ENCODE results near the gene KLF13. TPM values are rescaled to one million over a fixed set of nuclear protein-coding genes. Genes with fewer than 3 reads are reported as not detected.
A peak's percentile ranks its signal among the peaks of the same experiment; 100 is the strongest.

Gene KLF13
- total and polyA plus RNA-seq, 9 donors: 32.1 to 42.2 (median 35.6) TPM

DNA sequence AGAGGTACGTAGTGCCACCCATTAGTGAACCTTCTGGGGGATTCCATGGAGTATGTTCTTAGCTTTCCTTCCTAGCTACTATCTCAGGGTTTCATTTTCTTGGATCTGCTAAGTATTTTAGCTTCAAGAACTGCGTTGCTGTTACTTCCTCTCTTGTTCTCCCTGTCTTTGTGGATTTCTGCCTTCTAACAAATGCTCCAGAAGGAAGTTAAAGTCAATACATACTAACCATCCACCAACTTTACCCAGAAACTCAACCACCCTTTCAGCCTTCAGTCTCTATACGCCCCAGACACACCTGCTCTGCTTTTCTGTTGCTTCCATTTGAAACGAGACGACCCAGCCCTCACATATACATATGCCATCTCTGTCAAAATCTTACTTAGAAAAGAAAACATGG is 2.4 kb upstream of the KLF13 start:
- Histone ChIP-seq H3K9me3 (replicated peaks; ENCODE audit: control insufficient read depth, low read depth, low read length) (no peaks in the 10 kb centered on the region), H3K4me1 (ENCODE audit: control insufficient read depth, insufficient read depth, low read length) (peaks cover 16% of the 10 kb centered on the region), H3K27me3 (ENCODE audit: control insufficient read depth, insufficient read depth, low read length) (peaks cover 2% of the 10 kb centered on the region), H3K27ac (ENCODE audit: low read length) (no peak overlapping the region), H3K4me3 (ENCODE audit: low read length) (no peak overlapping the region), H3K36me3 (ENCODE audit: control insufficient read depth, insufficient read depth, low read length) (no peaks in the 10 kb centered on the region)
- DNase-seq: no peak
- WGBS (ENCODE audit: insufficient coverage): no CpG with 5 or more reads among the region's 5 CpGs

DNA sequence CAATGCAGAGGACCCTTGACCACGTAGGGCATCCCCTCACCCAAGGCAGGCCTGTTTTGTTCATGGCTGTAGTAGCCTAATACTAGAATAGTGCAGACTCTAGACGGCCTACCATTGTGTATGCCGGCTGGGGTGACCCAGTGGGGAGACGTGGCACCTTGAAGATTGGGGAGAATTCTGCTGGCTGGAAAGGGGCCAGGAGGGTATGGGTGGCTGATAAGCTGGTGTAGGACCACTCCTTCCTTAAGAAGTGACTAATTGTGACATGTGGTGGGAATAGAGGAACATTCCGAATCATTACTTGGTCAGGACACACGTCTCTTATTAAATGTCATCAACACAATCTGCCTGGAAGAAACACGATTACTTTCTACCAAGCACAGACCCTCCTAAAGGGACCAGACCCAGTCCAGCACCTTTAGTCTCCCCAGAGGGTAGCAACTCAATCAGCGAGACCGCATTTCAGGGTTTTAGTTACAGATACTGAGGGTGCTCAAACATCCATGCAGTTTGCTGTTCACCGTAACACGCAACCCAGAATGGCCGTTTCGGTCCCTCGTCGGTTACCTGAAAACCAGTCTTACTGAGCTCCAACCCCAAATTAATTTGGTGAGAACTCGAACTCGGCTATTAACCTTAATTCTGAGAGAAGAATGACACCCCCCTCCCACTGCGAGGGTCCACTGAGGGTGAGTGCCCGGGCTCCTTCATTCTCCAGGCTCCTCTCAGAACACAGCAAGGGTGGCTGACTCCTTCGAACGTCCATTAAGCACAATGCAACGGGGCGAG is 1.6 kb upstream of the KLF13 start:
- WGBS (ENCODE audit: insufficient coverage): 65% methylated on average over 16 of the region's 23 CpGs

DNA sequence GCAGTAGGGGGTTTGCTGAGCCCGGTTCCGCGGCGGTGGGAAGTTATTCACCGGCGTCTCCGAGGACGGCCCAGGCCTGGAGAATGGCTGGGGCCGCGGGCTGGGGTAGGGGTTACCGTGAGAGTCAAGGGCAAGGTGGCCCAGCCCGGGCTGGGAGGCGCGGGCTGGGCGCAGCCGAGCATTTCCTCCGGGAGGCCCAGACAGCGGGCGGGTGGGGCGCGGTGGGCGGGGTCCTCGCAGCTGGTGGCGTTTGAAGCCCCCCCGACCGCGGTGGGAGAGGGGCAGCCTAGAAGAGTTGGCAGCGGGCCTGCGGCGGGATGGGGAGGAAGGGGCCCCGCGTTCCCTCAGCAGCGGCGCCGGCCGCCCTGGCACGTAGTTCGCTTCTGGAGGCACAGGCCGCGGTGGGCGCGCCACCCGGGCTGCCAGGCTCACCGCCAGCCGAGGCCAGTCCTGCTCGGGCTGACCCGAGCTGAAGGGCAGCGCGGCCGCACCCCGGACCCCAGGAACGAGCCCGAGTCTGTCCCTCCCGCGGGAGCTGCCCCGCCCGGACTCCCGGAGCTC is 960 bp upstream of the KLF13 start:
- Histone ChIP-seq H3K36me3 (ENCODE audit: control insufficient read depth, insufficient read depth, low read length) (no peaks in the 10 kb centered on the region), H3K27me3 (ENCODE audit: control insufficient read depth, insufficient read depth, low read length) (no peaks in the 10 kb centered on the region), H3K4me3 (ENCODE audit: low read length) (peak overlapping the region; percentile 64), H3K27ac (ENCODE audit: low read length) (peak overlapping the region; percentile 96), H3K4me1 (ENCODE audit: control insufficient read depth, insufficient read depth, low read length) (peaks cover 30% of the 10 kb centered on the region), H3K9me3 (replicated peaks; ENCODE audit: control insufficient read depth, low read depth, low read length) (no peaks in the 10 kb centered on the region)
- WGBS (ENCODE audit: insufficient coverage): under 1% methylated on average over 52 of the region's 58 CpGs
- peak; percentile 87 for DNase-seq

More for the DNA sequence above, 1.6 kb upstream of the KLF13 start:
- DNase-seq: peak; percentile 30
- peaks cover 1% of the 10 kb centered on the region for H3K27me3 ChIP-seq (ENCODE audit: control insufficient read depth, insufficient read depth, low read length)
- H3K4me3 ChIP-seq (ENCODE audit: low read length): peak overlapping the region; percentile 64
- no peaks in the 10 kb centered on the region for H3K9me3 ChIP-seq (replicated peaks; ENCODE audit: control insufficient read depth, low read depth, low read length)
- peak overlapping the region; percentile 96 for H3K27ac ChIP-seq (ENCODE audit: low read length)
- H3K4me1 ChIP-seq (ENCODE audit: control insufficient read depth, insufficient read depth, low read length): peaks cover 24% of the 10 kb centered on the region
- H3K36me3 ChIP-seq (ENCODE audit: control insufficient read depth, insufficient read depth, low read length): no peaks in the 10 kb centered on the region

DNA sequence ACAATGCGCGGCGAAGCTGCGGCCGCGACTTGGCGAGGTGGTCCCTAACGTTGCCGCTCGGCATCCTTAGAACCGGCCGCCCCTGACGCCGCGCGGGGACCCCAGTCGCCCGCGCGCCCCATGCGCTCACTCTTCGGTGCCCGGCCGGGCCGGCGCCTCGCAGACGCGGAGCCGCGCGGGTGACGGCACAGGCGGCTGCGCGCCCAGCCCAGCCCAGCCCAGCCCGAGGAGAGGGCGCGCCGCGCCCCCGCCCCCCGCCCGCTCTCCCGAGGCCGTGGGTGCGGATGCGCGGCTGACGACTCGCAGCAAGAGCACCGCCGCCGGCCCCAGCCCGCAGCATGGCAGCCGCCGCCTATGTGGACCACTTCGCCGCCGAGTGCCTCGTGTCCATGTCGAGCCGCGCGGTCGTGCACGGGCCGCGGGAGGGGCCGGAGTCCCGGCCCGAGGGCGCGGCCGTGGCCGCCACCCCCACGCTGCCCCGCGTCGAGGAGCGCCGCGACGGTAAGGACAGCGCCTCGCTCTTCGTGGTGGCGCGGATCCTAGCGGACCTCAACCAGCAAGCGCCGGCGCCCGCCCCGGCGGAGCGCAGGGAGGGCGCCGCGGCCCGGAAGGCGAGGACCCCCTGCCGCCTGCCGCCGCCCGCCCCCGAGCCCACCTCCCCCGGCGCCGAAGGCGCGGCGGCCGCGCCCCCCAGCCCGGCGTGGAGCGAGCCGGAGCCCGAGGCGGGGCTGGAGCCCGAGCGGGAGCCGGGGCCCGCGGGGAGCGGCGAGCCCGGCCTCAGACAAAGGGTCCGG is 437 bp downstream of the KLF13 start:
- Histone ChIP-seq H3K36me3 (ENCODE audit: control insufficient read depth, insufficient read depth, low read length) (no peaks in the 10 kb centered on the region), H3K9me3 (replicated peaks; ENCODE audit: control insufficient read depth, low read depth, low read length) (no peaks in the 10 kb centered on the region), H3K27ac (ENCODE audit: low read length) (peak overlapping the region; percentile 75), H3K4me1 (ENCODE audit: control insufficient read depth, insufficient read depth, low read length) (peaks cover 38% of the 10 kb centered on the region), H3K27me3 (ENCODE audit: control insufficient read depth, insufficient read depth, low read length) (no peaks in the 10 kb centered on the region), H3K4me3 (ENCODE audit: low read length) (peak overlapping the region; percentile 60)
- WGBS (ENCODE audit: insufficient coverage): under 1% methylated on average over 126 of the region's 130 CpGs
- no peak for DNase-seq

DNA sequence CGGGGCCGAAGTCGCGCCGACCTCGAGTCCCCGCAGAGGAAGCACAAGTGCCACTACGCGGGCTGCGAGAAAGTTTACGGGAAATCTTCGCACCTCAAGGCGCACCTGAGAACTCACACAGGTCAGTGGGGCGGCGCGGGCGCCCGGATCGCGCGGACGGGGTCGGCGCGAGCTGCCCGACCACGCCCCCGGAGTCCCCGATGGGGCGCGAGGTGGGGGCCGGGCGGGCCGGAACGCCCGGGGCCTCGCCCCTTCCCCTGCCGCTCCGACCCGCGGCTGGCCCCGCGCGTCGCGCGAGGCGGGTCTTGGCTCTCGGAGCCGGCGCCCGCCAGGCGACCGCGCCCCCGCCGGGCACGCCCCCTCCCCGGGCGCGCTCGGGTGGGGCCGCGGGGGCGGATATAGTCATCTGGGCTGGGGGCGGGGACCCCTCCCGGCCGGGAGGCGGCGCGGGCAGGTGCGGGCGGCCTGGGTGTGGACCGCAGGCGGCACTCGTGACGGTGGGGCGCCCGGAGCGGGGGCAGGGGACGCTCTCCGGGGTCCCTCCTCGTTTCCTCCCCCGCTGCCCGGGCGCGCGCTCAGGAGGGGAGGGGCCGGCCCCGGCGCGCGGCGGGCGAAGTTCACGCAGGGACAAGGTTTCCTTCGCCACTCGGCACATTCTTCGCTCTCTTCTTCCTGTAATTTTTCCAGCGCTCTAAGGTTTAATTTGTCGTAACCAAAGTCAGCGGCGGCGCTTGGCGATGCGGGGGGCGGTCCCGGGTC is 1.2 kb downstream of the KLF13 start:
- under 1% methylated on average over 108 of the region's 108 CpGs for WGBS (ENCODE audit: insufficient coverage)
- peak overlapping the region; percentile 60 for H3K4me3 ChIP-seq (ENCODE audit: low read length)
- H3K27me3 ChIP-seq (ENCODE audit: control insufficient read depth, insufficient read depth, low read length): no peaks in the 10 kb centered on the region
- DNase-seq: peak; percentile 74
- no peaks in the 10 kb centered on the region for H3K9me3 ChIP-seq (replicated peaks; ENCODE audit: control insufficient read depth, low read depth, low read length)
- peak overlapping the region; percentile 75 for H3K27ac ChIP-seq (ENCODE audit: low read length)
- H3K4me1 ChIP-seq (ENCODE audit: control insufficient read depth, insufficient read depth, low read length): peaks cover 42% of the 10 kb centered on the region
- no peaks in the 10 kb centered on the region for H3K36me3 ChIP-seq (ENCODE audit: control insufficient read depth, insufficient read depth, low read length)

DNA sequence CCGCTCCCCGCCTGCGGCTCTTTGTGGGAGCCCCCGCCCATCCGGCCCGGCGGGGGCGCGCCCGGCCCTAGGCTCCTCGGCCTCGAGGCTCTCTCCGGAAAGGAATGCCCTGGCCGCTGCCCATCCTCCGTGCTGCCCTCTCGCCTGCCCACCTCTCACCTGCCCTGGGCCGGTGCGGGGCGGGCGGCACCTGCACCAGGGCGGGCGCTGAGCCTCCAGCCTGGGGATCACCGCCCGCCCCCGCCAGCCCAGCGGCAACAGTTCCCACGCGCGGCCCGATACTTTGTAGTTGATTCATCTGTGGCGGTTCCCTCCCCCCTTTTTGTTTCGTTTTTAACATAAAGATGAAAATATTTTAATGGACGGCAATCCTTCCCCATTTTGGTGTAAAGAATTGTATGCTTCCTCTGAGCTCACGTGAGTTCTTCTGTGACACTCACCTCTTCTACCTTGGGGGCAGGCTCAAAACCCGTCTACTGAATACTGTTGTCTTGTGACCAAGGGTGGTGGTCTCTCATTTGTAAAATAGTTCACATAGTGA is 1.9 kb downstream of the KLF13 start:
- DNase-seq: peak; percentile 42
- WGBS (ENCODE audit: insufficient coverage): 0% methylated on average over 22 of the region's 35 CpGs
- Histone ChIP-seq H3K4me1 (ENCODE audit: control insufficient read depth, insufficient read depth, low read length) (peaks cover 42% of the 10 kb centered on the region), H3K27me3 (ENCODE audit: control insufficient read depth, insufficient read depth, low read length) (no peaks in the 10 kb centered on the region), H3K9me3 (replicated peaks; ENCODE audit: control insufficient read depth, low read depth, low read length) (no peaks in the 10 kb centered on the region), H3K4me3 (ENCODE audit: low read length) (peak overlapping the region; percentile 51), H3K27ac (ENCODE audit: low read length) (peak overlapping the region; percentile 51), H3K36me3 (ENCODE audit: control insufficient read depth, insufficient read depth, low read length) (no peaks in the 10 kb centered on the region)

DNA sequence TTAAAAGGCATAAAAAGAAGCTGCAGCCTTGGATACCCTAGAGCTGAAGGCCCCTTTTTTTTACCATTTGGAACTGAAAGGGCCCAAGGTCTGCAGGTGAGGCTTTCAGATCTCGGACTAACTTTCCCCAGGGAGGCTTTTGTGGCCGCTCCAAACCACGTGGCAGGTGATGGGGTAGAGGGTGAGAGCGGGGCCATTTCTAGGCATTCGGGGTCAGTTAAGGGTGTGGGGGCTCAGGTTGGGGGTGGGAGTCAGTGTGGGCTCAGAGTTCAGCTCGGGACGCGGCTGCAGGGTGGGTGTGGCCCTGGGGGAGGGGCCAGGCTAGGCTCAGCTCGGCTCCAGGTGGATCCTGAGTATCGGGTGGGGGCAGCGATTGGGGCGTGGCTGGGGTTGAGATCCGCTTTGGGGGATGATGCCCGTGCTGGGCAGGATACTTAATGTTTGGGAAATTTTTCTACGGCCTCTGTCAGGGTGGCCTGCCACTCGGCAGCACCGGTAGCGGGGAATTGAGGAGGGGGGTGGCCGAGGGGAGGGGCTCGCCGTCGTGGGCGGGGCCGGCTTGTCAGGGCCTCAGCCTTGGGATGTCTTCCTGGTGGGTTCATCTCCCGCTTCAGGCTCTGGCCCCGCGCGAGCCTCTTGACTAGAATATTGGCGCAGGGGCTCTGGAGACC is 2.5 kb downstream of the KLF13 start:
- Histone ChIP-seq H3K36me3 (ENCODE audit: control insufficient read depth, insufficient read depth, low read length) (no peaks in the 10 kb centered on the region), H3K4me1 (ENCODE audit: control insufficient read depth, insufficient read depth, low read length) (peaks cover 46% of the 10 kb centered on the region), H3K4me3 (ENCODE audit: low read length) (peak overlapping the region; percentile 51), H3K27me3 (ENCODE audit: control insufficient read depth, insufficient read depth, low read length) (no peaks in the 10 kb centered on the region), H3K9me3 (replicated peaks; ENCODE audit: control insufficient read depth, low read depth, low read length) (no peaks in the 10 kb centered on the region), H3K27ac (ENCODE audit: low read length) (no peak overlapping the region)
- 11% methylated on average over 29 of the region's 29 CpGs for WGBS (ENCODE audit: insufficient coverage)
- DNase-seq: no peak

DNA sequence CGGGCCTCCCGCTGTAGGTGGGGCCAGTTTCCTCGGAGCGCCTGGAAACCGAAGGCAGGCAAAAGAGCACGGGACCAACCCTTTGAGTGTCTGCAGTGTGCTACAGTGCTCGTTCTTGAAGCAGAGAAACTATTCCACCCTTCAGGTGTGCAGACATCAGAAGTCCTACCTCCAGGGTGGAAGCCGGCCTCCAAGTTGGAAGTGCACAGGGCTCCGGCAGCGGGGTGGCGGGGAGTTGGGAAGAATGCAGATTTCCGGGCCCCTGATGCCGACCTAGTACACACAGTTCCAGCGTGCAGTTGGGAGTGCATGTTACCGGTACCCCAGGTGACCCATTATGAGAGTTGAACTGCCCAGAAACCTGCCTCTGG is 3.0 kb downstream of the KLF13 start:
- no peaks in the 10 kb centered on the region for H3K9me3 ChIP-seq (replicated peaks; ENCODE audit: control insufficient read depth, low read depth, low read length)
- 51% methylated on average over 15 of the region's 15 CpGs for WGBS (ENCODE audit: insufficient coverage)
- H3K27me3 ChIP-seq (ENCODE audit: control insufficient read depth, insufficient read depth, low read length): no peaks in the 10 kb centered on the region
- no peak for DNase-seq
- H3K4me3 ChIP-seq (ENCODE audit: low read length): no peak overlapping the region
- H3K4me1 ChIP-seq (ENCODE audit: control insufficient read depth, insufficient read depth, low read length): peaks cover 46% of the 10 kb centered on the region
- H3K36me3 ChIP-seq (ENCODE audit: control insufficient read depth, insufficient read depth, low read length): no peaks in the 10 kb centered on the region
- no peak overlapping the region for H3K27ac ChIP-seq (ENCODE audit: low read length)

DNA sequence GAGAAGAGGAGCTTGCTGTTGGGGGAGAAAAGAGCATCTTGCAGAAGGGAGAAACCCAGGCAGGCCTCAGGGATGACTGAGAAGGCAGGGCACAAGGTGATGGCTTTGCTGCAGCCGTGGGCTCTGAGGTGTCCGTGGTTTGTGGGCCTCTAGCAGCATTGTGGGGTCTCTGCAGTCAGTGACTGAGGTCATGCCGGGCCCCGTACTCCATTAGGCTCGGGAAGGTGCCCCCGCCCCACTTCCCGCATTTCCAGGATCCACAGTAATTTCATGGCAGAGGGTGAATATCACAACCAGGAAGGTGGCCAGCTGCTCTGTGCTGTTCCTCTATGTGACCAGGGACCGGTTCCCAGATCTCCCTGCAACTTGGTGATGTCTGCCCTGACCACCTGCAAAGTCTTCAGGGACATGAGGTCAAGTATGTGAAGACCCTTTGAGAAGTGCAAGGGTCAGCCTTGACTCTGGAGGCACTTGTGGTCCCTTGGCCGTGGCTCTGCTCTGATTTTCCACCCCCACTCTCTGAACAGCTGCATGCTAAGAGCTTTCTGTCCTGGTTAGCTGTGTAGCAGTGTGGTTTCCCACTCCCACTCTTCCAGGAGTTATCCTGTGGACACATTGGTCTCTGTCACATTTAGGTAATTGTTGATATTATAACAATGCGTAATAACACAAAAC is 3.6 kb downstream of the KLF13 start:
- Histone ChIP-seq H3K27ac (ENCODE audit: low read length) (peak overlapping the region; percentile 7), H3K9me3 (replicated peaks; ENCODE audit: control insufficient read depth, low read depth, low read length) (no peaks in the 10 kb centered on the region), H3K4me1 (ENCODE audit: control insufficient read depth, insufficient read depth, low read length) (peaks cover 47% of the 10 kb centered on the region), H3K4me3 (ENCODE audit: low read length) (no peak overlapping the region), H3K27me3 (ENCODE audit: control insufficient read depth, insufficient read depth, low read length) (no peaks in the 10 kb centered on the region), H3K36me3 (ENCODE audit: control insufficient read depth, insufficient read depth, low read length) (no peaks in the 10 kb centered on the region)
- DNase-seq: peak; percentile 41
- WGBS (ENCODE audit: insufficient coverage): 65% methylated on average over 9 of the region's 10 CpGs
